ENCODE measurements around the gene HIRA. TPM values are rescaled to one million over a fixed set of nuclear protein-coding genes. Genes with fewer than 3 reads are reported as not detected.
"Not testable (repeated sequence)": the region's sequence is repeated elsewhere in the genome, so short reads cannot be mapped to it uniquely, and the experiment has no call there.

HIRA gene
- total RNA-seq, 1 donor from 2014 or later = 23.3 TPM

DNA sequence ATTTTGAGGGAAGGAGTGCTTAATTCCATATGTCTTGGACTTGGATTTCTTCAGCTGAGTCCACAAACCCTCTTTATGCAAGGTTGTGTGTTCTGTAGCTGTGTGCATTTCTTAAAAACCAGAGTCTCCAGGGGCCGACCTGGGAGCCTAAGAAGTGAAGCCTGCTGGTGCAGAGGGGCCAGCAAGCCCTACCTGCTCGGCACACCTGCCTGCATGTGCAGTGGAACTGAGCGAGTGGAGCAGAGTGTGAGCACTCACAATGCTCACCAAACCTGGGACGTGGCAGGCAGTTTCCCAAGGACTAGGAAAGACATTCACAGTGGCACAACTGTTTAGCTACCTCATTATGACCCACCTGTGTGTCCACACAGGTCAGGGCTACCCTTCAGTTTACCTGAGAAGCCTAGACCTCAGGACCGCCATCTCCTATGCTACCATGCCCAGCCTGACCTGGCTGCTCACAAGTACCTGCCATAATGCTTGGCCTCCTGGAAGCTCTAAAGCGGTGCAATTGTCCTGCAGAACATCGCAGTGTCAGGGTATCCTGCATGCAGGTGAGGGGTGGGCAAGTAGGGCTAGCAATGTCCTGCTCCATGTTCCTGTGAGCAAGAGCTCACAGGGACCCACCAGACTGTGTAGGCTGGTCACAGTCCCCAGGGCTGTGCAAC, 12.1 kb upstream of the HIRA start:
- Histone ChIP-seq H3K27me3 (no peaks in the 10 kb centered on the region), H3K9me3 (no peaks in the 10 kb centered on the region), H3K4me1 (peaks cover 26% of the 10 kb centered on the region), H3K27ac (no peak overlapping the region), H3K4me3 (no peak overlapping the region), H3K36me3 (peaks cover 27% of the 10 kb centered on the region)
- intact Hi-C loops (cut with DNase I) = no loop called here
- no peak for TF ChIP-seq CTCF (IDR thresholded peaks at IDR 0.05)
- DNase-seq (no peak), ATAC-seq (no peak)

DNA sequence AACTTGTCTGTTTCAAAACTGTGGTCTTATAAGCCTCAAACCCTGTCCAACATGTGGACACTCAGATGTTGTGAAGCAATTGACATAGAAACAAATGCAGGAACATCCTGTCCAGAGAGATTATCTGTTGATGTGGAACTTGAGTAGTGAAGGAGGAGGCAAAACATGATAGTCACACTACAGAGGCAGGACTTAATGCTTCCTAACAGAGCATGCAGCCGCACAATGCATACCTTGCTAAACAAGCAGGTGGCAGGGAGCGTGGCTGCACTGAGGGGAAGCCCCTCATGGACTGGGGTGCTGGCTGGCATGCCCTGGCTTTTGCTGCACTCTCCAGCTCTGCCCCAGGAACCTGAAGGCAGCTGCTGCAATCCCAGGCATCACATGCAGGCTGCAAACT, 10.6 kb upstream of the HIRA start:
- intact Hi-C loops (cut with DNase I) = no loop called here
- Histone ChIP-seq H3K4me1 (peaks cover 20% of the 10 kb centered on the region), H3K27me3 (no peaks in the 10 kb centered on the region), H3K27ac (no peak overlapping the region), H3K36me3 (peaks cover 29% of the 10 kb centered on the region), H3K9me3 (no peaks in the 10 kb centered on the region), H3K4me3 (no peak overlapping the region)
- no peak for TF ChIP-seq CTCF (IDR thresholded peaks at IDR 0.05)
- DNase-seq (no peak), ATAC-seq (no peak)

DNA sequence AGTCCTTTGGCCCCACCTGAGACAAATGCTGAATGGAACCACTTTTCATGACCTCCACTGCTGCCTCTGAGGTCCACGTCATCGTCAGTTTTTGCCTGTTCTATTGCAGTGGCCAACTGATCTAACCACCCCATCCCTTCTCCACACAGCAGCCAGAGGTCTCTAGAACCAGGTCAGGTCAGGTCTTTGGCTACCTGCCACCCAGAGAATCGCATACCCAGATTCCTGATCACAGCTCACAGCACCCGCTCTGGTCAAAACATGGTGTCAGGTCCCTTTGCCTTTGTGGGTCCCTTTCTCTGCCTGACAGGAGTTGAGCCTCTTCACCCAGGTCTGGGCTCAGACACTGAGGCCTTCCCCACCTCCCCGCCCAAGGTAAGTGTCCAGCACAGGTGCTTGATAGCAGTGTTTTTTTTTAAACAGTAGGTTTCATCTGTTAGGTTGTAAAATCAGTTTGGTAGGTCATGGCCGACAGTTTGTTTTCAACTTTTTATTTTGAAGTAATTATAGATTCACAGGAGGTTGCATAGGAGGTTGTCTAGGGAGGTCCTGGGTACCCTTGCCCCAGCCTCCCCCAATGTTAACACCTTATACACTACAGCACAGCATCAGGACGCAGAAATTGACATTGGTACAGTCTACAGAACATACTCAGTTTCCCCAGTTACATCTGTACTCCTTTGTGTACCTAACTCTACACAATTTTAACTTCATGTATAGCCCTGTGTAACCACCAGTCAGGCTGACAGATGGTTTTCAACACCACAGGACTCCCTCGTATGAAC, 9.1 kb upstream of the HIRA start:
- peaks cover 43% of the 10 kb centered on the region for H3K36me3 ChIP-seq
- peaks cover 8% of the 10 kb centered on the region for H3K4me1 ChIP-seq
- no peak overlapping the region for H3K4me3 ChIP-seq
- H3K9me3 ChIP-seq = no peaks in the 10 kb centered on the region
- TF ChIP-seq CTCF (IDR thresholded peaks at IDR 0.05) = no peak
- intact Hi-C loops (cut with DNase I) = no loop called here
- no peak for DNase-seq
- no peak overlapping the region for H3K27ac ChIP-seq
- ATAC-seq = no peak
- no peaks in the 10 kb centered on the region for H3K27me3 ChIP-seq

DNA sequence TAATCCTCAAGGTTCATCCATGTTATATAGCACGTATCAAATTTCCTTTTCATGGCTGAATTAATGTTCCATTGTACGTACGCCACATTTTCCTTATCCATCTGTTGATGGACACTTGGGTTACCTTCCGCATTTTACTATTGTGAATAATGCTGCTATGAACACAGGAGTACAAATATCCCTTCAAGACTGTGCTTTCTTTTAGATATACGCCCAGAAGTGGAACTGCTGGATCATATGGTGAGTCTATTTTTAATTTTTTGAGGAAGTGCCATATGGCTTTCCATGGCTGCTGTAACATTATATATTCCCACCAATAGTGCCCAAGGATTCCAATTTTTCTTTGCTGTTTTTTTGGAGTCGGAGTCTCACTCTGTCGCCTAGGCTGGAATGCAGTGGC, 6.8 kb upstream of the HIRA start:
- DNase-seq (no peak), ATAC-seq (no peak)
- Histone ChIP-seq H3K27me3 (no peaks in the 10 kb centered on the region), H3K9me3 (no peaks in the 10 kb centered on the region), H3K4me3 (no peak overlapping the region), H3K36me3 (peaks cover 46% of the 10 kb centered on the region), H3K4me1 (peaks cover 3% of the 10 kb centered on the region), H3K27ac (no peak overlapping the region)
- intact Hi-C loops (cut with DNase I) = no loop called here
- no peak for TF ChIP-seq CTCF (IDR thresholded peaks at IDR 0.05)

DNA sequence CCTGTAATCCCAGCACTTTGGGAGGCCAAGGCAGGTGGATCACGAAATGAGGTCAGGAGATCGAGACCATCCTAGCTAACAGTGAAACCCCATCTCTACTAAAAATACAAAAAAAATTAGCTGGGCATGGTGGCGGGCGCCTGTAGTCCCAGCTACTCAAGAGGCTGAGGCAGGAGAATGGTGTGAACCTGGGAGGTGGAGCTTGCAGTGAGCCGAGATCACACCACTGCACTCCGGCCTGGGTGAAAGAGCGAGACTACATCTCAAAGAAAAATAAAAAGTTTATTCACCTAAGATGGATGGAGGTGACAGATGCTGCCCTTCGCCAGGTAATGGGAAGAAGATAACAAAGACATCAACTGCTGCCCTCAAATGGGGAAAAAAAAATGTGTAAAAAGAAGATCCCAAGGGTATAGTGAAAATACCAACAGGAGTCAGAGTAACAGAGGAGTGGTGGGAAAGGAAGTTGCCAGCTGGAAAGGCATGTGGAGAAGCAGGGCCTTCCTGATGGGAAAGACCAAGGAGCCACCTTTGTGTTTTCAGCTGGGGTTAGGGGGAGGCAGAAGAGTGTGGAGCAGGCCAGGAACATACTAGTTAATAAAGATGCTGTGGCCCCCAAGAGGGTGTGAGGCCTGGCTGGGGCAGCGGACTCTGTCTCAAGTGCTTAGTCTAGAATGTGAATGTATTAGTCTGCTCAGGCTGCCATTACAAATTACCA, 5.1 kb upstream of the HIRA start:
- ATAC-seq; intact Hi-C loops (cut with DNase I); H3K4me3 ChIP-seq; H3K9me3 ChIP-seq; H3K4me1 ChIP-seq; H3K27me3 ChIP-seq; H3K27ac ChIP-seq; DNase-seq: not testable (repeated sequence)
- peaks cover 32% of the 10 kb centered on the region for H3K36me3 ChIP-seq
